ENCODE results near the gene IPO11. TPM values are rescaled to one million over a fixed set of nuclear protein-coding genes. Genes with fewer than 3 reads are reported as not detected.
"Not testable (repeated sequence)": the region's sequence is repeated elsewhere in the genome, so short reads cannot be mapped to it uniquely, and the experiment has no call there.

IPO11 gene
- total and polyA plus RNA-seq, 9 donors: 10.4 to 40.3 (median 24.6) TPM

DNA sequence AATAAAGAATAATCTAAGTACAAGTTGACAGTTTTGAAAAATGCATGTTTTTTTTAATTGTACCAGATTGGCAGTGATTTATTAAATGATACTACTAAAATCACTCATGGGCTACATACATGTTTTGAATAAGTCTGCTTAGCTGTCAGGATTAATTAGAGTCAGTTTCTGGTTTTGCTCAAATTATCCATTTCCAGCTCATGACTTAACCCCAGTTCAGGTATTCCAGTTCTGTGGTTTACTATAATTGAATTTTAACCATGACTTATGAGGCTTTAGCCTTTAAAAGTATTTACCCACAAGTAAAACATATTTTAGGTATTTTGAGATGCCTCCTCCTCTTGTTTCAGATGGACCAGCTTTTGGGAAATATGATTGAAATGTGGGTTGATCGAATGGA lies 148.2 kb downstream of the IPO11 start:
- 83 to 100% (median 93%) methylated on average over 1 of the region's 1 CpG for WGBS, 3 donors
- no peak for DNase-seq
- no peak overlapping the region for H3K4me3 ChIP-seq
- no peaks in the 10 kb centered on the region for H3K9me3 ChIP-seq
- no peaks in the 10 kb centered on the region for H3K4me1 ChIP-seq (ENCODE audit: insufficient read depth)
- no peak for TF ChIP-seq EP300 (IDR thresholded peaks at IDR 0.05)
- no peak for TF ChIP-seq POLR2A (IDR thresholded peaks at IDR 0.05)
- TF ChIP-seq, protein P1, sequence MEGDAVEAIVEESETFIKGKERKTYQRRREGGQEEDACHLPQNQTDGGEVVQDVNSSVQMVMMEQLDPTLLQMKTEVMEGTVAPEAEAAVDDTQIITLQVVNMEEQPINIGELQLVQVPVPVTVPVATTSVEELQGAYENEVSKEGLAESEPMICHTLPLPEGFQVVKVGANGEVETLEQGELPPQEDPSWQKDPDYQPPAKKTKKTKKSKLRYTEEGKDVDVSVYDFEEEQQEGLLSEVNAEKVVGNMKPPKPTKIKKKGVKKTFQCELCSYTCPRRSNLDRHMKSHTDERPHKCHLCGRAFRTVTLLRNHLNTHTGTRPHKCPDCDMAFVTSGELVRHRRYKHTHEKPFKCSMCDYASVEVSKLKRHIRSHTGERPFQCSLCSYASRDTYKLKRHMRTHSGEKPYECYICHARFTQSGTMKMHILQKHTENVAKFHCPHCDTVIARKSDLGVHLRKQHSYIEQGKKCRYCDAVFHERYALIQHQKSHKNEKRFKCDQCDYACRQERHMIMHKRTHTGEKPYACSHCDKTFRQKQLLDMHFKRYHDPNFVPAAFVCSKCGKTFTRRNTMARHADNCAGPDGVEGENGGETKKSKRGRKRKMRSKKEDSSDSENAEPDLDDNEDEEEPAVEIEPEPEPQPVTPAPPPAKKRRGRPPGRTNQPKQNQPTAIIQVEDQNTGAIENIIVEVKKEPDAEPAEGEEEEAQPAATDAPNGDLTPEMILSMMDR (IDR thresholded peaks at IDR 0.05): no peak
- H3K27me3 ChIP-seq: no peaks in the 10 kb centered on the region
- no peaks in the 10 kb centered on the region for H3K36me3 ChIP-seq
- H3K27ac ChIP-seq: no peak overlapping the region
- intact Hi-C loops (cut with DNase I): no loop called here

DNA sequence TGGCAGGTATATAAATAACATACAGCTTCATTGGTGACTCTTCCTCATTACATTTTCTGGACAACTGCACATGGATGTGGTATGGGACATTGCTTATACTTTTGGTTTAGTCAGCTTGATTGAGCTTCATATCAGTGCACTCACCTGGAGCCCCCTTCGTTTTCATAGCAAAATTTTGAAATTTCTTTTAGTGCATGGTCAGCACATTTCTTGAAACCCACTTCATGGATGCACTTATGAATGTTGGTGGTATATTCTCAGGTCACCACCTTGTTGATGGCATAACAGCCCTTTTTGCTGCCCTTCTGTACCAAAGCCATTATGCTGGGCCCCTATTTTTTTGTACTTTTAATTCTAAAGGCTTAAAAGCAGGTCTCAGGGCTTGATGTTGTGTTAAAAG lies 149.3 kb downstream of the IPO11 start:
- 82 to 88% (median 84%) methylated on average over 1 of the region's 1 CpG for WGBS, 3 donors
- no peak overlapping the region for H3K4me3 ChIP-seq
- TF ChIP-seq, protein P1 (IDR thresholded peaks at IDR 0.05): no peak
- no peak for TF ChIP-seq POLR2A (IDR thresholded peaks at IDR 0.05)
- TF ChIP-seq EP300 (IDR thresholded peaks at IDR 0.05): no peak
- no peaks in the 10 kb centered on the region for H3K9me3 ChIP-seq
- no peak overlapping the region for H3K27ac ChIP-seq
- no peak for DNase-seq
- no peaks in the 10 kb centered on the region for H3K27me3 ChIP-seq
- H3K4me1 ChIP-seq (ENCODE audit: insufficient read depth): no peaks in the 10 kb centered on the region
- no peaks in the 10 kb centered on the region for H3K36me3 ChIP-seq
- intact Hi-C loops (cut with DNase I): no loop called here

DNA sequence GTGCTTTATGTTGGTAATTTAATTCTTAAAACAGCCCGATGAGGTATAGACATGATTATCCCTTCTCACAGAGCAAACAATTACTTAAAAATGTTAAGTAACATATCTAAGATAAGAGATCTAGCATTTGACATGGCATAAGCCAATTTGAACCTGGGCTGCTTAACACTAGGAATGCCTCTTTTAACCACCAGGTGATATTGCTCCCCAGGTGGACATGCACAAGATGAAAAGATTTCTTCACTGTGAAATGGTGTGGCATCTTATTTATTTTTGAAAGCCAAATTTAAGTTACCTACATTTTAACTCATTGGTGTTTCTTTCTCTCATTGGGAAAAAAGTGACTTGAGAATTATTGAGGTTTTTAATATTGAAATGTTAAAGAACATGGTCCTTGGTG lies 150.3 kb downstream of the IPO11 start:
- no peaks in the 10 kb centered on the region for H3K4me1 ChIP-seq (ENCODE audit: insufficient read depth)
- WGBS, 3 donors: 96 to 97% (median 97%) methylated on average over 1 of the region's 1 CpG
- no peak overlapping the region for H3K4me3 ChIP-seq
- no peaks in the 10 kb centered on the region for H3K27me3 ChIP-seq
- H3K36me3 ChIP-seq: no peaks in the 10 kb centered on the region
- no peak for DNase-seq
- H3K27ac ChIP-seq: no peak overlapping the region
- intact Hi-C loops (cut with DNase I): no loop called here
- H3K9me3 ChIP-seq: peaks cover 0 to 4% of the 10 kb centered on the region in 2 donors
- TF ChIP-seq EP300 (IDR thresholded peaks at IDR 0.05): no peak
- TF ChIP-seq, protein P1 (IDR thresholded peaks at IDR 0.05): no peak
- no peak for TF ChIP-seq POLR2A (IDR thresholded peaks at IDR 0.05)

DNA sequence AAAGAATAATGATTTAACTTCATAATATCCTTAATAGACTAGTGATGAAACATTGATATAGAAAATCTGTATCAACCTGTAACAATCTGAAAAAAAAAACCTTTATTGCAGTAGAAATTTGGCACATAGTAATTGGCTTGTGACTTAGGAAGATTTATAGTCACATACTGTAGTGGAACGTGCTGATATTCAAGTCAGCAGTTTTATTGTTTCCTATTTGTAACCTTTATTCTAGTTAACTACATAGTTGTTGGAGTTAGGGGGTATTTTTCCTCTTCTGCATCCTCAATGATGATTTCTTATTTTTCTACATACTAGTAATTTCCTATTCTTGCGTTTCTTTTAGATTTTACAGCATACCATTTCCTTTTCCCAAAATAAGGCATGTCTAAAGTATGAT lies 151.5 kb downstream of the IPO11 start:
- WGBS, 3 donors: 58 to 78% (median 76%) methylated on average over 2 of the region's 2 CpGs
- Histone ChIP-seq H3K36me3 (no peaks in the 10 kb centered on the region), H3K9me3 (peaks cover 0 to 6% of the 10 kb centered on the region in 2 donors), H3K27me3 (no peaks in the 10 kb centered on the region), H3K4me1 (ENCODE audit: insufficient read depth) (no peaks in the 10 kb centered on the region), H3K27ac (no peak overlapping the region), H3K4me3 (no peak overlapping the region)
- no peak for TF ChIP-seq POLR2A (IDR thresholded peaks at IDR 0.05)
- no peak for TF ChIP-seq EP300 (IDR thresholded peaks at IDR 0.05)
- TF ChIP-seq, protein P1 (IDR thresholded peaks at IDR 0.05): no peak
- intact Hi-C loops (cut with DNase I): no loop called here
- DNase-seq: no peak

DNA sequence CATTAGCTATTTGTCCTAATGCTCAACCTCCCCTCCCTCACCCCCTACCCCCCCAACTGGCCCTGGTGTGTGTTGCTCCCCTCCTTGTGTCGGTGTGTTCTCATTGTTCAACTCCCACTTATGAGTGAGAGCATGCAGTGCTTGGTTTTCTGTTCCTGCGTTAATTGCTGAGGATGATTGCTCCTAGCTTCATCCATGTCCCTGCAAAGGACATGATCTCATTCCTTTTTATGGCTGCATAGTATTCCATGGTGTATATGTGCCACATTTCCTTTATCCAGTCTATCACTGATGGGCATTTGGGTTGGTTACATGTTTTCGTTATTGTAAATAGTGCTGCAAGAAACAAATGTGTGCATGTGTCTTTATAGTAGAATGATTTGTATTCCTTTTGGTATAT lies 153.2 kb downstream of the IPO11 start:
- 67 to 99% (median 81%) methylated on average over 3 of the region's 3 CpGs for WGBS, 3 donors
- H3K36me3 ChIP-seq; H3K27ac ChIP-seq; DNase-seq; H3K4me3 ChIP-seq; intact Hi-C loops (cut with DNase I); H3K9me3 ChIP-seq; H3K27me3 ChIP-seq; H3K4me1 ChIP-seq (ENCODE audit: insufficient read depth): not testable (repeated sequence)

All from ovary (tissue), 9 donors.